Measurements from ENCODE around the gene BLID. TPM values are rescaled to one million over a fixed set of nuclear protein-coding genes. Genes with fewer than 3 reads are reported as not detected.

BLID gene
- total RNA-seq, 1 donor from 2014 or later: not detected

DNA sequence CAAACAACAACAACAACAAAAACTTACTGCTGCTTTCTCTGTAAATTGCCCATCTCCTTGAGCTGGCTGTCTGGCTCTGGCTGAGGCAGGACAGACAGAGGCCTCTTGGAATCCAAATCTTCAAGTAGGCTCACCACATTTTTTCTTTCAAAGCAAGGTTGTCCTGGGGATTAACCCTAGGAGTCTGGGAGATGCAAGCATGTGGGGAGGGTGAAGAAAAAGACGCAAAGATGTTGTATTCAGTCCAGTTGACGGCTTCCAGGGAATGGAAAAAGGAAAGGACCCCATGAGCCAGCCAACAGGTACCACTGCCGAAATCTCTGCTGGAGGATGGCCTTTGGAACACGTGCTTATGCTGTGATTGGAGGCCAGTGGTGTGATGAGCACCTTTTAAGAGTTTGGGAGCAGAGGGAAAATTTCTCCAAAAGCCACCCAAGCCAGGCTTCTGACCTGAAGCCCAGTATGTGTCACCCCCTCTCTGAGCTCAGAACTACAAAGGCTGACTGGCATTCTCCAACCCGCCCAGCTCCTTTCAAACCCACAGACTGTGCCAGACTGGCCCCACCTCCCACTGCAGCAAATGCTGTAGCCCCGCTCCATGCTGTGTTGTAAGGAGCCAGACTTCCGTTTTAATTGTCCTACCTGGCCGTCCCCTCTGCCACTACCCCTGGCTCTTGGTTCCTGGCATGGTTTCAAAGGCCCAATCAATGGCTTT lies 10.8 kb downstream of the BLID start:
- DNase-seq (ENCODE audit: low read depth in 2 of 2): no peak

DNA sequence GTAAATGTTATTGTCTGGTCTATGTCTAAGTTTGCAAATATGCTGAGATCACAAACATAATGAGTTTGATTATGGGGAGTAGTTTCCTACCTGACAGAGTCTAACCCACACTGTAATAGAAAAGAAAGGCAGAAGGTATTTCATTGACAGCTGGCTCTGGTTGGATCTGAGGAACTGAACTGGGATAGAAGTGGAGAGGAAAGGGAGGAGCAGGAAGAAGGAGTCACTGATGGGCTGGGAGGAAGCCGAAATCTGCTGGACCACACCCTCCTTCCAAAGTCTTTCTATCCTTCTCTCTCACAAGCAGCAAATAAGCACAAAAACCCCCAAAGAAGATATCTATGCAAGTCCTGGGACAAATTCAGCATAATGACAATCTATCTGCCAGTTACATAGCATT lies 11.7 kb downstream of the BLID start:
- DNase-seq (ENCODE audit: low read depth in 2 of 2): peak in 1 of 2 donors; percentile 43

DNA sequence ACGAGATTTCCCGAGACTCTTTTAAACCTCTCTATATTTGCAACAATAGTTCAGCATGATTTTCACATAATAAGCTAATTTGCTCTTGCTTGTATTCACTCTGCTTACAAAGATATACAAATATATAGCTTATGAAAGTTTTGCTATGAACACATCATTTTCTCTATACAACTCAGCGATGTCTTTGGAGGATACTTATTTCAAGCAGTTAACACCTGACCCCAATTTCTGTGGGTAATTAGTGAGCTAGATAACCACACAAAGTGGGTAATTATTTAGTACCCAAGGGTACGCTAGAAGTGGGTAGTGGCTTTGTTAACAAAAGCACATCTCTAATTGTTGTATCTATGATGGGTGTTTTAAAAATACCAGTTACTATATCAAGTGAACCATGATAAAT lies 12.3 kb downstream of the BLID start:
- DNase-seq (ENCODE audit: low read depth in 2 of 2): no peak

DNA sequence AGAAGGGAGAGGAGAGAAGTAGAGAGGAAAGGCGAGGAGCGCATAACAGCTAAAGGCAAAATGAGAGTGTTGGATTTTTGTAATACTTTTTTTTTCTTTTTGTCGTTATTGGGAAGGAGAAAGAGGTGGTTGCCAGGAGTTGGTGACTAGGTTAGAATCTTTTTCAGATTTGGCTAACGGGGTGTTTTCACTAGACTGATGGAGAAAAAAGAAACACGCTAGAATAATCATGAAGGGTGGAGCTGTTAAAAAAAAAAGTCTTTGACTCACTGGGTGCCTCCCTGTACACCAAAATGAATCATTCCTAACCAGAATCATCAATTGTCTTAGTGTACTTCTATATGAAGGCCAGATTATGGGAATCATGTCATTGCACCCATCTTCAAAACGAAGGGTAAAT lies 12.7 kb downstream of the BLID start:
- no peak for DNase-seq (ENCODE audit: low read depth in 2 of 2)

GRCh38 chr11:122102426-122102825 lies 13.6 kb downstream of the BLID start:
- no peak for DNase-seq (ENCODE audit: low read depth in 2 of 2)

GRCh38 chr11:122101625-122102291 lies 14.3 kb downstream of the BLID start:
- DNase-seq (ENCODE audit: low read depth in 2 of 2): peak; percentile 61 to 85

DNA sequence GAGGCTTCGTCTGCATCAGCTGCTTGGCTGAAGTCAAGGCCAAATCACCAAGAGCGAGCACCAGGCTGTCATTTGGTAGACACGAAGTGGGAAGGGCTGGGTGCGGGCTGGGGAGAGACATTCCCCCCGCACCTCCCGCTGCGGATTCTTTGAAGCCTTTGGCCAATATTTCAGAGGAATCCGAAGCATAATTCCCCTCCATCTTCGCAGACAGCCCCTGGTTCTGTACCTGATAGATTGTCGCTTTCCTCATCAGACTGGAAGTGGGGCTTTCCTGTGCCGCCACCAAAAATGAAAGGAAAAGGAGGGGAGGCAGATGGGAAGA lies 15.3 kb downstream of the BLID start:
- DNase-seq (ENCODE audit: low read depth in 2 of 2): peak in 1 of 2 donors; percentile 52

GRCh38 chr11:122100037-122100755 lies 15.8 kb downstream of the BLID start:
- peak in 1 of 2 donors; percentile 62 for DNase-seq (ENCODE audit: low read depth in 2 of 2)

DNA sequence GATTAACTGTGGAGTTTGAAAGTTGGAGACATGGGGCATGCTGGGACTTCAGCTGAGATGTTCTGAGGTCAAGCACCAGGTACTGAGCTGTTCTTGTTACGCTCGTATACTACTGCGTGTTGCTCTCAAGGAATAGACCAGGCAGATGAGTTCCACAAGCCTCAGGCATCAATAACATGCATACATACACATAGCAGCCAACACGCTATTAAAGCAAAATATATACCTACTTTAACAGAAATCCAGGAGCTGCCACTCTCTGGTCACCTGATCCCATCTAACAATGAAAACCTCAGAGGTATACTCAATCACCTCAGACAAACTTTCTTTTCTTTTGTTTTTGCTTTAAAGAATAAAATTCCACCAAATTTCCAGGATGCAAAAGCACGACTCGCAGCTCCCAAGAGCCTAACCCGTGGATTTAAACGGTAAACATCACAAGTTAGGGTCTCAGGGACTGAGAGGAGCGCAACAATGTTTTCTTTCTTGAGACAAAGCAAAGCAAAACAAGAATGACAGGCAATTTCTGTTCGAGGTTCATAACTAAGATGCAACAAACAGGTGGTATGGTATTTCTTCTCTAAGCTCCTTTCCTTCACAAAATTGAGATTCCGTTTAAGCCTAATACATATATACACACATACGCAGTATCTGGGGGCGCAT lies 16.5 kb downstream of the BLID start:
- peak in 1 of 2 donors; percentile 63 for DNase-seq (ENCODE audit: low read depth in 2 of 2)

DNA sequence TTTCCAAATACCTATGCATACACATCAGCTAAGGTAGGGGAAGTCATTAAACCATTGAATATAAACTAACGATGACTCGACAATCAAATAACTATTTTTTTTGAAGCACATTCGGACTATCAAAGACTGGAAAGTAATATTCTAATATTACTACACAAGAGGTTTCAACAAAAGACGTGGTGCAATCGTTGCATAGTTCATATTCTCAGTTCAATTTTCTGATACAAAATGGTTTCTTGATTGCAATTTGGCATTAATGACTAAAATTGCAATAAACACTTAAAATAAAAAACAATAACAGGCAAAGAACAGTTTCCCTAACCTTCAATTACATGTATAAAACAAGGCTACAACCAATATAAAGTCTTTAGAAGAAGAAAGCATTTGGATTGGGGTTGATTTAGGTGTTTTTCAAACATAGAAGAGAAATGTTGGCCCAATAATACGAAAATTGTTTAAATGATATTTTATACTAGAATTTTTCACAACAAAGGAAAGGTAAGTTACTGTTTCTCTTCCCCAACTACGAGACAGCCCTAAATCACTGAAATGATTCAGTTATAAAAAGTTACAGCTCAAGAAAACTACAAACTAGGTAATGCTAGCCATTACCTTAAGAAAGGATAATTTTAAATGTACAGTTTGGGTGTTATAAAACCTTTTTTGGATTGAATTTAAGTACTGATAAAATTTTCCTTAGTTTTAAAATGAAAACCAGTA lies 17.6 kb downstream of the BLID start:
- no peak for DNase-seq (ENCODE audit: low read depth in 2 of 2)

GRCh38 chr11:122097419-122098001 lies 18.5 kb downstream of the BLID start:
- DNase-seq (ENCODE audit: low read depth in 2 of 2): peak in 1 of 2 donors; percentile 53

- no peak for DNase-seq (ENCODE audit: low read depth in 2 of 2)
Measured at GRCh38 chr11:122096272-122097112, 19.5 kb downstream of the BLID start.

GRCh38 chr11:122095681-122096262 lies 20.2 kb downstream of the BLID start:
- no peak for DNase-seq (ENCODE audit: low read depth in 2 of 2)

GRCh38 chr11:122094836-122095235 lies 21.2 kb downstream of the BLID start:
- no peak for DNase-seq (ENCODE audit: low read depth in 2 of 2)

- DNase-seq (ENCODE audit: low read depth in 2 of 2): peak in 1 of 2 donors; percentile 40
Measured at GRCh38 chr11:122093731-122094275, 22.2 kb downstream of the BLID start.

GRCh38 chr11:122091835-122092234 lies 24.2 kb downstream of the BLID start:
- no peak for DNase-seq (ENCODE audit: low read depth in 2 of 2)

- DNase-seq (ENCODE audit: low read depth in 2 of 2): no peak
Measured at GRCh38 chr11:122089111-122089510, 26.9 kb downstream of the BLID start.

GRCh38 chr11:122085712-122086111 lies 30.3 kb downstream of the BLID start:
- DNase-seq (ENCODE audit: low read depth in 2 of 2): no peak

DNA sequence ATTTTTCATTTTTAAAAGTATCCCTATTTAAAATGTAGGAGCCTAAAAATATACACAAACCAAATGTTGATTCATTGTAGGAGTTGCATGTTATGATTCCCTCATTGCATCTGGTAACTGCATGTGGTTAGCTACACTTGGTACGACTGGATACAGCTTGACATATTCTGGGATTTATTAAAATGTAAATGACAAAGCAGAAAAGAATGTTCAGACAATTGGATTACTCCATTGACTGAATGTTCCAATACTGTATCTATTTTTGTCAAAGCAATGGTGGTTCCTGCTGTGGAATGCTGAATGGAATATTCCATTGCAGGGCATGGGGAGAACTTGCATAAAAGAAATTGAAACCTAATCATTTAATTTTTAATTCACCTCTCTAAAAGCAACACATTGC lies 30.8 kb downstream of the BLID start:
- peak; percentile 86 to 91 for DNase-seq (ENCODE audit: low read depth in 2 of 2)

Data from lung microvascular endothelial cell (primary cell).